ENCODE results near the gene RAB11FIP2.

The RAB11FIP2 gene

DNA sequence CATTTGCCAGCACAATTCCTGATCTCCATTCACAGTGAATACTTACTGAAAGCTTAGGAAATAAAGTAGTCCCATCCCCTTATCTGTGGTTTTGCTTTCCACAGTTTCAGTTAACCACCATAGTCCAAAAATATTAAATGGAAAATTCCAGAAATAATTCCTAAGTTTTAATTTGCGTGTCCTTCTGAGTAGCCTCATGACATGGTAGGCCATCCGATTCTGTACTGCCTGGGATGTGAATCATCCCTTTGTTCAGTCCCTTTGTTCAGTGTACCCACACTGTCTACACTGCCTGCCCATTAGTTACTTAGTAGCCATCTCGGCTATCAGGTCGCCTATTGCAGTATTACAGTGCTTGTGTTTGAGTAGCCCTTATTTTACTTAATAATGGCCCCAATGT lies 14.2 kb downstream of the RAB11FIP2 start:
- TF ChIP-seq, protein P1, sequence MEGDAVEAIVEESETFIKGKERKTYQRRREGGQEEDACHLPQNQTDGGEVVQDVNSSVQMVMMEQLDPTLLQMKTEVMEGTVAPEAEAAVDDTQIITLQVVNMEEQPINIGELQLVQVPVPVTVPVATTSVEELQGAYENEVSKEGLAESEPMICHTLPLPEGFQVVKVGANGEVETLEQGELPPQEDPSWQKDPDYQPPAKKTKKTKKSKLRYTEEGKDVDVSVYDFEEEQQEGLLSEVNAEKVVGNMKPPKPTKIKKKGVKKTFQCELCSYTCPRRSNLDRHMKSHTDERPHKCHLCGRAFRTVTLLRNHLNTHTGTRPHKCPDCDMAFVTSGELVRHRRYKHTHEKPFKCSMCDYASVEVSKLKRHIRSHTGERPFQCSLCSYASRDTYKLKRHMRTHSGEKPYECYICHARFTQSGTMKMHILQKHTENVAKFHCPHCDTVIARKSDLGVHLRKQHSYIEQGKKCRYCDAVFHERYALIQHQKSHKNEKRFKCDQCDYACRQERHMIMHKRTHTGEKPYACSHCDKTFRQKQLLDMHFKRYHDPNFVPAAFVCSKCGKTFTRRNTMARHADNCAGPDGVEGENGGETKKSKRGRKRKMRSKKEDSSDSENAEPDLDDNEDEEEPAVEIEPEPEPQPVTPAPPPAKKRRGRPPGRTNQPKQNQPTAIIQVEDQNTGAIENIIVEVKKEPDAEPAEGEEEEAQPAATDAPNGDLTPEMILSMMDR (IDR thresholded peaks at IDR 0.05) = no peak
- DNase-seq = no peak
- peaks cover 4% of the 10 kb centered on the region for H3K27me3 Mint-ChIP-seq (ENCODE audit: low read depth, poor library complexity)
- no peak overlapping the region for H3K27ac Mint-ChIP-seq
- H3K4me1 Mint-ChIP-seq = peaks cover 20% of the 10 kb centered on the region
- peaks cover 6% of the 10 kb centered on the region for H3K36me3 Mint-ChIP-seq (ENCODE audit: low read depth)
- no peaks in the 10 kb centered on the region for H3K9me3 Mint-ChIP-seq
- no peak overlapping the region for H3K4me3 Mint-ChIP-seq

DNA sequence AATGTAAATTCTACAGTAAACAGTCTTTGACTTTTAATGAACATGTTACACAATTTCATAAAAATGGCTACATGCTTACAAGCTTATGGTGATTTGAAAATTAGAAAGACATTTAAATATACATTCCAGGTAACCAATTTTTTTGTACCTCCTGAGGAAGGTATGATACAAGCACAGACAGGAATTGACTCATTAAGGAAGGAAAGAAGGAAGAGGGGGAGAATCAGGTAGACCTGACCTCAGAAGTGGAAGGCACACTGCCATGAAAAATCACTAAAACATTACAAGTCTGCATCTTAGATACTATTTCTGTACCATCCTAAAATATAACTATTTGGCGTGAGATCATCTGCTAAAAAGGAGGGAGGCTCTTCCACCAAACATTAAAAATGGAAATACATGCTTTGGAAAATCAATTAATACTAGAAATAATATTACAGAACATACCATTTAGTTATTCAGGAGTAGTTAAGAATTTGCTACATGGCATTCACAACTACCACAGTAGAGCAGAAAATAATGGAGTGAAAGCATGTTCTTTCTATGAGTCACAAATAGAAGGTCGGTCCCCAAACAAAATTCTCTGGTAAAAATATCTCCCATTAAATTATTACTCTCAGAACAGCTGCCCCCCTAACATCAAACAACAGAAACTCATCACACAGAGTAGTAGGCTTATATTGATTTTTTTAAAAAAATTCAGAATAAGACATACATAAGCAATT lies 15.2 kb downstream of the RAB11FIP2 start:
- Mint-ChIP-seq H3K27me3 (ENCODE audit: low read depth, poor library complexity) (no peaks in the 10 kb centered on the region), H3K9me3 (no peaks in the 10 kb centered on the region), H3K4me3 (no peak overlapping the region), H3K27ac (no peak overlapping the region), H3K36me3 (ENCODE audit: low read depth) (peaks cover 6% of the 10 kb centered on the region), H3K4me1 (peaks cover 16% of the 10 kb centered on the region)
- TF ChIP-seq, protein P1 (IDR thresholded peaks at IDR 0.05) = no peak
- no peak for DNase-seq

DNA sequence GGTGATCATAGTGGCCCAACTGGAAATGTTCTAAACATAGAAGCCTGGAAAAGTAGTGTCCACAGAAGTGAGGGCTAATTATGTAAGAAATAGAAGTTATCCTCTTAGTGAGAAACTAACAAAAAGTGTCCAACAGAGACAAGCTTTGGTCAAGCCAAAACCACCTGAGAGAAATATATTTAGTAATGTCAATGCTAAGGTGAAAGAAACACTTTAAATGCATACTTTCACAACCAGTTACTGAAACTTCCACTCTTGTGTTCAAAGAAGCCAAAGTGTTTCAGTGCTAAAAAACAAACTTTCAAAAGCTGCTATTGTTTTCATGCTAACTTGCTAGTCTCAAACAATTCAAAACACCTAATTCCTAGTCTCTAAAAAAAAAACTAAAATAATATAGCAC lies 18.1 kb downstream of the RAB11FIP2 start:
- H3K4me1 Mint-ChIP-seq = no peaks in the 10 kb centered on the region
- H3K4me3 Mint-ChIP-seq = no peak overlapping the region
- no peaks in the 10 kb centered on the region for H3K9me3 Mint-ChIP-seq
- H3K36me3 Mint-ChIP-seq (ENCODE audit: low read depth) = peaks cover 10% of the 10 kb centered on the region
- H3K27me3 Mint-ChIP-seq (ENCODE audit: low read depth, poor library complexity) = no peaks in the 10 kb centered on the region
- no peak for DNase-seq
- TF ChIP-seq, protein P1 (IDR thresholded peaks at IDR 0.05) = no peak
- no peak overlapping the region for H3K27ac Mint-ChIP-seq

DNA sequence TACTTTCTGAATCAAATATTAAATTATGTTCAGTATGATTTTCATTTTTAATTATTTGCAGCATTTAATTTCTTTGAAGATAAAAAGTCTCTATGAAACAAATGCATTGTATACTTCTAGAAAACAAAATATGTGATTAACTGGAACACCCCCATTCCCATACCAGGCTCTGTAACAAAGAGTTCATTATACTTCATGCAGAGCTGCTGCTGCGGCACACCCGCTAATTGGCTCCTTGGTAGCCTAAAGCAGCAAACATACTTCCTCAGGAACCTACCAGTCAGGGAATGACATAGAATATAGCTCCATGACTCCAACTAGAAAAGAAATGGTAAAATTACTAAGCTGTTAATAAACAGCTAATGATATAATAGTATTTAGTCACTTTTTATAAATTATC lies 19.3 kb downstream of the RAB11FIP2 start:
- Mint-ChIP-seq H3K4me1 (no peaks in the 10 kb centered on the region), H3K27ac (no peak overlapping the region), H3K9me3 (no peaks in the 10 kb centered on the region), H3K27me3 (ENCODE audit: low read depth, poor library complexity) (no peaks in the 10 kb centered on the region), H3K4me3 (no peak overlapping the region), H3K36me3 (ENCODE audit: low read depth) (peaks cover 5% of the 10 kb centered on the region)
- DNase-seq = no peak
- TF ChIP-seq, protein P1 (IDR thresholded peaks at IDR 0.05) = no peak

DNA sequence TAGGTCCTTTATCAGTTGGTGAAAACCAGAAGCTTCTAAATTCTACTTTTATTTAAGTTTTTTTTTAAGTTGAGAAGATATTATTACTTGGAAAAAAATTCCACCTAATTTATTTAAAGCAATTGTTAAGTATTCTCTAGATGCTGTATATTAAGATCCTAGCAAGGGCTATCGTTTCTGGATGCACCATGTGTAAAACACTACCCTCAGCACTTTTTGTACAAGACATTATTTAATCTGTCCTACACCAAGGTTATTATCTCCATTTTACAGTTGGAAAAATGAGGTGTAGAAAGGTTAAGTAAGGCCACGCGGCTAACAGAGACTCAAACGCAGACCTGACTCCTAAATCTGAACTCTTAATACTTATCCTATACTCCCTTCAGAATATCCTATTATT lies 19.8 kb downstream of the RAB11FIP2 start:
- Mint-ChIP-seq H3K9me3 (no peaks in the 10 kb centered on the region), H3K36me3 (ENCODE audit: low read depth) (peaks cover 5% of the 10 kb centered on the region), H3K4me3 (no peak overlapping the region), H3K27ac (no peak overlapping the region), H3K4me1 (no peaks in the 10 kb centered on the region), H3K27me3 (ENCODE audit: low read depth, poor library complexity) (no peaks in the 10 kb centered on the region)
- TF ChIP-seq, protein P1 (IDR thresholded peaks at IDR 0.05) = no peak
- no peak for DNase-seq

DNA sequence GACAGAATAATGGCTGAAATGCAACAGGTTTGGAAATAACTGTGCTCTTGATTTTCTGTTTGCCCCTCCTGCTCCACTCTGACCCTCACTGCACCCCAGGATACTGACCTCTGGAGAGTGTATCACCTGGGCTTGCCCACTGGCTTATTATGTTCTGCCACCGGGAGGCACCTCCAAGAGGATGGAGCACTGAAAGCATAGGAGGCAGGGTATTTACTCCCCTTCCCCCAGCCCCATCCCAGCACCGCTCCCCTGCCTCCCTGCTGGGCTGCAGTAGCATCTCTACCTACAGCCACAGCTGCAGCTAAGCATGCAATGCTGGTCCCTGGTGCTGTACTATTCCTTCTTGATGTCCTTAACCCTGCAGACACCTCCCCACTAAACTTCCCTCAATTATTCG lies 26.4 kb downstream of the RAB11FIP2 start:
- peaks cover 5% of the 10 kb centered on the region for H3K4me1 Mint-ChIP-seq
- TF ChIP-seq, protein P1 (IDR thresholded peaks at IDR 0.05) = no peak
- no peaks in the 10 kb centered on the region for H3K27me3 Mint-ChIP-seq (ENCODE audit: low read depth, poor library complexity)
- H3K9me3 Mint-ChIP-seq = no peaks in the 10 kb centered on the region
- H3K4me3 Mint-ChIP-seq = no peak overlapping the region
- peaks cover 4% of the 10 kb centered on the region for H3K36me3 Mint-ChIP-seq (ENCODE audit: low read depth)
- DNase-seq = no peak
- H3K27ac Mint-ChIP-seq = no peak overlapping the region
